MM.1S (cell line): Measurements from ENCODE around the gene TMEM170A.
"Not testable (repeated sequence)": the region's sequence is repeated elsewhere in the genome, so short reads cannot be mapped to it uniquely, and the experiment has no call there.

Experiments
- DNase-seq: peaks from one replicate; pipeline ENCODE4 v3.0.0-alpha.2; 2015
- H2AFZ ChIP-seq: fragments of 300-600 bp; sonication (generic); 2 replicates; pipeline ENCODE4 v1.6.0; 2016; ENCODE audit warnings: antibody characterized with exemption, low read length
- H3F3A ChIP-seq: fragments of 300-600 bp; sonication (generic); 2 replicates; pipeline ENCODE4 v1.6.1; 2016; ENCODE audit warnings: mild to moderate bottlenecking, antibody characterized with exemption, low read length, moderate library complexity, mixed read lengths; ENCODE audit not compliant: insufficient read depth
- H3K27ac ChIP-seq: fragments of 300-600 bp; sonication (generic); 2 replicates; pipeline ENCODE4 v1.5.1; 2016; ENCODE audit warnings: mild to moderate bottlenecking, low read length
- H3K27me3 ChIP-seq: fragments of 300-600 bp; sonication (generic); replicated peaks from 2 replicates; pipeline ENCODE4 v1.6.0; 2016; ENCODE audit warnings: low read length; ENCODE audit not compliant: insufficient read depth
- H3K36me3 ChIP-seq: fragments of 300-600 bp; sonication (generic); replicated peaks from 2 replicates; pipeline ENCODE4 v1.6.1; 2016; ENCODE audit warnings: mild to moderate bottlenecking, low read length, mixed read lengths; ENCODE audit not compliant: insufficient read depth
- H3K4me1 ChIP-seq: fragments of 300-600 bp; sonication (generic); 2 replicates; pipeline ENCODE4 v1.6.1; 2016; ENCODE audit warnings: low read length, mixed read lengths
- H3K4me2 ChIP-seq: fragments of 300-600 bp; sonication (generic); 2 replicates; pipeline ENCODE4 v1.6.0; 2016; ENCODE audit warnings: low read depth, low read length
- H3K4me3 ChIP-seq: fragments of 300-600 bp; sonication (generic); 2 replicates; pipeline ENCODE4 v1.5.1; 2016; ENCODE audit warnings: low read length, mixed read lengths
- H3K79me2 ChIP-seq: fragments of 300-600 bp; sonication (generic); 2 replicates; pipeline ENCODE4 v1.6.1; 2016; ENCODE audit warnings: mixed run types, low read length, mixed read lengths
- H3K9ac ChIP-seq: fragments of 300-600 bp; sonication (generic); 2 replicates; pipeline ENCODE4 v1.6.1; 2016; ENCODE audit warnings: low read length, mixed read lengths
- H3K9me2 ChIP-seq: fragments of 300-600 bp; sonication (generic); replicated peaks from 2 replicates; pipeline ENCODE4 v1.6.1; 2016; ENCODE audit warnings: mild to moderate bottlenecking, low read length, mixed read lengths; ENCODE audit not compliant: insufficient read depth
- H3K9me3 ChIP-seq: fragments of 300-600 bp; sonication (generic); replicated peaks from 2 replicates; pipeline ENCODE4 v1.6.1; 2016; ENCODE audit warnings: mild to moderate bottlenecking, low read length, mixed read lengths; ENCODE audit not compliant: insufficient read depth
- H4K20me1 ChIP-seq: fragments of 300-600 bp; sonication (generic); 2 replicates; pipeline ENCODE4 v1.6.1; 2016; ENCODE audit warnings: mild to moderate bottlenecking, low read length, moderate library complexity, mixed read lengths; ENCODE audit not compliant: insufficient read depth
- CTCF ChIP-seq: fragments of 300-600 bp; sonication (generic); IDR thresholded peaks from 2 replicates; pipeline ENCODE4 v1.5.1; 2016; ENCODE audit warnings: antibody characterized with exemption, low read length, mixed read lengths
- EZH2 ChIP-seq: fragments of 300-600 bp; sonication (generic); optimal IDR thresholded peaks from 2 replicates; pipeline ENCODE3; 2017; ENCODE audit warnings: low read depth, mild to moderate bottlenecking, antibody characterized with exemption, low read length, mixed read lengths
- EZH2phosphoT487 ChIP-seq: fragments of 300-600 bp; sonication (generic); IDR thresholded peaks from 2 replicates; pipeline ENCODE4 v1.6.1; 2018; ENCODE audit warnings: antibody characterized with exemption, low read length

The TMEM170A gene

DNA sequence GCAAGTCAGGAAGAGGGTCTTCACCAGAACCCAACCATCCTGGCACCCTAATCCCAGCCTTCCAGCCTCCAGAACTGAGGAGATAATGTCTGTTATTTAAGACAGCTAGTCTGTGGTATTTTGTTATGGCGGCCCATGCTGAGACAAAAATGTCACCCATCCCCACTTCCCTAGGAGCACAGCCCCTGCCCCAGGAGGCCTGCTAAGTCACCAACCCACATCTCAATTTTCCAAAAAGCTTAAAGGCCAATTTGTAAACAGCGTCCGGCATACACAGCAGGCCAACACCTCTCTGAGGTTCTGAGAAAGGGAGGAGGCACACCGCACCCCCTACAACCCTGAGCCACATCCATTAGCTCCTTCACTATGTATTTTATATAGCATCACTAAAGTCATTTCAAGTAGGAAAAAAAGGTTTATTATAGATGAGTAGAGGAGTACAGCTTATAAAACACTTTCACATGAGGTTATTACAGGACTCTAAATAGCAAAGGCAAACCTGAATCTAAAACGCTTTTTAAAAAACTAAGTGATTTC, 6.9 kb downstream of the TMEM170A start:
- Histone ChIP-seq H3K9ac (no peak overlapping the region), H3K36me3 (no peaks in the 10 kb centered on the region), H3K27me3 (no peaks in the 10 kb centered on the region), H4K20me1 (no peaks in the 10 kb centered on the region), H3K4me1 (no peaks in the 10 kb centered on the region), H3K79me2 (peaks cover 78% of the 10 kb centered on the region), H3K4me3 (no peak overlapping the region), H3K9me2 (no peaks in the 10 kb centered on the region), H2AFZ (no peak overlapping the region), H3F3A (no peaks in the 10 kb centered on the region), H3K4me2 (no peak overlapping the region), H3K9me3 (no peaks in the 10 kb centered on the region), H3K27ac (no peak overlapping the region)
- no peak for DNase-seq
- TF ChIP-seq CTCF: no peak
- no peak for TF ChIP-seq EZH2
- no peak for TF ChIP-seq EZH2phosphoT487

DNA sequence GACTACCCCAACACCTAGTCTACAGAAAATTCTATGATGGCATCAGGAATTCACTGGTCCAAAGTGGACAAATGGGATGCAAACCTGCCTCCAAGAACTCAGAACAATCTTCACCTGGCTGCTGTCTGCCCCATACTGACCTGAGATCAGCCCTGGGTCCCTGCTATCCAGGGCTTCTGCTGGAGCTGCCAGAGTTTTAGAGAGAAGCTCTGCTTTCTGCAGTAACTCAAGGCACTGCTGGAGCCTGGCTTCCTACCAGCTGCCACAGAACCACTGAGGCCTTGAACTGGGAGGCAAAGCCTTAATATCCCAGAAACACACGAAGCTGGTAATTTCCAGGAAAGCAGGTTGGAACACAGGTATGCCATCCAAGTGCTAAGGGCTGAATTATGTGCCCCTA, 7.5 kb downstream of the TMEM170A start:
- no peaks in the 10 kb centered on the region for H3F3A ChIP-seq
- H3K4me3 ChIP-seq: no peak overlapping the region
- no peak overlapping the region for H3K27ac ChIP-seq
- H4K20me1 ChIP-seq: no peaks in the 10 kb centered on the region
- no peak overlapping the region for H2AFZ ChIP-seq
- H3K4me2 ChIP-seq: no peak overlapping the region
- no peaks in the 10 kb centered on the region for H3K27me3 ChIP-seq
- no peaks in the 10 kb centered on the region for H3K9me2 ChIP-seq
- no peak for DNase-seq
- H3K4me1 ChIP-seq: no peaks in the 10 kb centered on the region
- H3K36me3 ChIP-seq: no peaks in the 10 kb centered on the region
- H3K79me2 ChIP-seq: peaks cover 73% of the 10 kb centered on the region
- no peaks in the 10 kb centered on the region for H3K9me3 ChIP-seq
- TF ChIP-seq CTCF: no peak
- TF ChIP-seq EZH2: no peak
- TF ChIP-seq EZH2phosphoT487: no peak
- no peak overlapping the region for H3K9ac ChIP-seq

DNA sequence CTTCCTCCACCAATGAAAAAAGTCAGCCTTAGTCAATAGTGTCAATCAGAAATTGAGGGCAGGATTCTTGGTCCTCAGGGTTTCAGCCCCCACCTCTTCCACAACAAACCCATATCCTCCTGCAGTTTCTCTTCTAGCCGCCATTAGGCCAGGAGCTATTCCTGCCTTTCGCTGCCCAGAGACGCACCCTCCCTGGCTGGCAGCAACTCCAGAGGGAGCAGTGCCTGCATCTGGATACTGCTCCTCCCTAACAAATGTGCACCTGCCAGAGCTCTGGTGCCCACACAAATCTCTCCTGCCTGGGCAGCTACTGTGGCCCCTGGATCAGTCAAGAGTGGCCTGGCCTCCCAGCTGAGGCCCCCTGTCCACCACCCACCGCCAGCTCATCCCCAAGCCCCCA, 8.0 kb downstream of the TMEM170A start:
- peaks cover 68% of the 10 kb centered on the region for H3K79me2 ChIP-seq
- H3K9ac ChIP-seq, H3K9me3 ChIP-seq, H3F3A ChIP-seq, H4K20me1 ChIP-seq, H3K4me2 ChIP-seq, H2AFZ ChIP-seq, H3K9me2 ChIP-seq, DNase-seq, H3K27ac ChIP-seq, H3K36me3 ChIP-seq, H3K4me1 ChIP-seq, H3K27me3 ChIP-seq, H3K4me3 ChIP-seq: not testable (repeated sequence)

DNA sequence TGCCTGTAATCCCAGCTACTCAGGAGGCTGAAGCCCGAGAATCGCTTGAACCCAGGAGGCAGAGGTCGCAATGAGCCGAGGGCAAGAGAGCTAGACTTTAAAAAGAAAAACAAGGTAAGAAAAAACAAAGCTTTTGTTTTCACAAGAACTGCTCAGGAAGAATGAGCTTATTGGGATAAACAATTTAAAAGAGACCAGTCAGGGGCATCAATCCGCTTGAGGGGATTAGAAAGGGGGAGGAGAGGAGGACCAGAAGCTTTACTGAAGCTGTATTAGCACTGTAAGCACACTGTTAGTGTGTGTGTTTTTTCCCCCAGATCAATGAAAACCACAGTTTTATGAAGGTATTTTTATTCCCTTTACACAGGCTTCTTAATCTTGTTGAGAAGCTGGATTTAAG, 8.8 kb downstream of the TMEM170A start:
- no peak overlapping the region for H2AFZ ChIP-seq
- H3K4me1 ChIP-seq: no peaks in the 10 kb centered on the region
- no peaks in the 10 kb centered on the region for H3K27me3 ChIP-seq
- H3K79me2 ChIP-seq: peaks cover 60% of the 10 kb centered on the region
- no peak overlapping the region for H3K27ac ChIP-seq
- H3K9me3 ChIP-seq: no peaks in the 10 kb centered on the region
- DNase-seq: no peak
- H3K9ac ChIP-seq: no peak overlapping the region
- no peak for TF ChIP-seq EZH2
- TF ChIP-seq CTCF: no peak
- TF ChIP-seq EZH2phosphoT487: no peak
- no peak overlapping the region for H3K4me2 ChIP-seq
- H4K20me1 ChIP-seq: no peaks in the 10 kb centered on the region
- no peaks in the 10 kb centered on the region for H3K36me3 ChIP-seq
- no peak overlapping the region for H3K4me3 ChIP-seq
- no peaks in the 10 kb centered on the region for H3F3A ChIP-seq
- H3K9me2 ChIP-seq: no peaks in the 10 kb centered on the region
